HepG2 (cell line): ENCODE results near the gene PXMP4. TPM values are rescaled to one million over a fixed set of nuclear protein-coding genes. Genes with fewer than 3 reads are reported as not detected.

Experiments
- ARNT2 ChIP-seq: sonication (generic); formaldehyde crosslinking; IDR thresholded peaks from 2 replicates; pipeline ENCODE4 v1.8.0; 2022; ENCODE audit warnings: mild to moderate bottlenecking, low read depth, missing genetic modification reagents, moderate library complexity
- BORCS8-MEF2B ChIP-seq: sonication (generic); formaldehyde crosslinking; IDR thresholded peaks from 2 replicates; pipeline ENCODE4 v1.8.0; 2022; ENCODE audit warnings: mild to moderate bottlenecking, missing genetic modification reagents
- FOXA1 ChIP-seq, 2 experiments: fragments of 450-650 bp in 1 of 2; sonication (generic) in 1 of 2; formaldehyde crosslinking in 1 of 2; IDR thresholded peaks; 2 replicates each; pipeline versions ENCODE4 v1.4.0 to v1.6.1; 2016 to 2020; ENCODE audit warnings: missing genetic modification reagents in 1 of 2
- IKZF4 ChIP-seq: sonication (generic); formaldehyde crosslinking; IDR thresholded peaks from 2 replicates; pipeline ENCODE4 v1.5.1; 2020; ENCODE audit warnings: borderline replicate concordance, mild to moderate bottlenecking, low read depth, missing genetic modification reagents; ENCODE audit errors: not compliant biosample characterization
- NFE2 ChIP-seq: sonication (generic); formaldehyde crosslinking; IDR thresholded peaks from 2 replicates; pipeline ENCODE4 v1.4.0; 2020; ENCODE audit warnings: missing genetic modification reagents
- NFYB ChIP-seq: sonication (generic); formaldehyde crosslinking; IDR thresholded peaks from 2 replicates; pipeline ENCODE4 v1.4.0; 2020; ENCODE audit warnings: missing genetic modification reagents
- SOX13 ChIP-seq, 3 experiments: fragments of 450-650 bp in 1 of 3; sonication (generic) in 1 of 3; formaldehyde crosslinking in 1 of 3; IDR thresholded peaks in 2 of 3; conservative IDR thresholded peaks in 1 of 3; 2 replicates each; pipeline versions ENCODE4 v1.5.0 to v1.6.1; 2016 to 2020; ENCODE audit warnings: antibody characterized with exemption in 1 of 3, mild to moderate bottlenecking in 1 of 3, missing compliant biosample characterization in 1 of 3, missing genetic modification reagents in 1 of 3, moderate library complexity in 1 of 3
- SOX5 ChIP-seq: IDR thresholded peaks from 2 replicates; pipeline ENCODE4 v1.6.1; 2016; ENCODE audit warnings: borderline replicate concordance
- TBX3 ChIP-seq: fragments of 450-650 bp; IDR thresholded peaks from 2 replicates; pipeline ENCODE4 v1.6.1; 2017; ENCODE audit warnings: antibody characterized with exemption, mild to moderate bottlenecking, inconsistent platforms, borderline replicate concordance
- ZC3H4 ChIP-seq: sonication (generic); formaldehyde crosslinking; IDR thresholded peaks from 2 replicates; pipeline ENCODE4 v1.4.0; 2020; ENCODE audit warnings: missing genetic modification reagents, borderline replicate concordance
- ZNF329 ChIP-seq: sonication (generic); formaldehyde crosslinking; IDR thresholded peaks from 2 replicates; pipeline ENCODE4 v1.9.0; 2021; ENCODE audit warnings: low read depth, mild to moderate bottlenecking, missing genetic modification reagents
- ZNF44 ChIP-seq: sonication (generic); formaldehyde crosslinking; IDR thresholded peaks from 2 replicates; pipeline ENCODE4 v1.5.1; 2020; ENCODE audit warnings: mild to moderate bottlenecking, missing genetic modification reagents
- ZNF569 ChIP-seq: sonication (generic); formaldehyde crosslinking; IDR thresholded peaks from 2 replicates; pipeline ENCODE4 v1.5.0; 2020; ENCODE audit warnings: mild to moderate bottlenecking, missing genetic modification reagents, moderate library complexity, borderline replicate concordance
- ZNF709 ChIP-seq: sonication (generic); formaldehyde crosslinking; IDR thresholded peaks from 2 replicates; pipeline ENCODE4 v1.5.0; 2020; ENCODE audit warnings: mild to moderate bottlenecking, missing genetic modification reagents
- ZNF761 ChIP-seq: sonication (generic); formaldehyde crosslinking; conservative IDR thresholded peaks from 2 replicates; pipeline ENCODE4 v1.4.0; 2020; ENCODE audit warnings: mild to moderate bottlenecking, missing genetic modification reagents
- ZNF891 ChIP-seq: sonication (generic); formaldehyde crosslinking; IDR thresholded peaks from 2 replicates; pipeline ENCODE4 v1.5.0; 2020; ENCODE audit warnings: mild to moderate bottlenecking, missing genetic modification reagents
- polyA plus RNA-seq, 8 experiments: library from polyadenylated mRNA; depleted of rRNA in 3 of 8; stranded (reverse) in 7 of 8; unstranded in 1 of 8; fragments of >200 nt; fragmentation: Illumina TruSeq in 4 of 8; extraction: Trizol in 4 of 8; gene quantifications; 2 replicates each; pipeline versions ENCODE4 v1.2.1 to v1.2.3, GENCODE V29; 2011 to 2016; ENCODE audit warnings: low read depth in 4 of 8, missing spikeins in 1 of 8, mixed read lengths in 1 of 8; ENCODE audit not compliant: insufficient read depth in 1 of 8
- total RNA-seq, 5 experiments: library from RNA; depleted of rRNA; stranded (reverse); fragments of >200 nt; fragmentation: Illumina TruSeq; extraction: Trizol; gene quantifications; 2 replicates each; pipeline ENCODE4 v1.2.3, GENCODE V29; 2016; ENCODE audit warnings: low read depth in 1 of 5
- TF ChIP-seq, protein P1 (sequence below): sonication (generic); formaldehyde crosslinking; IDR thresholded peaks from 2 replicates; pipeline ENCODE4 v1.8.1; 2022; ENCODE audit warnings: low read depth, mild to moderate bottlenecking, missing genetic modification reagents
- TF ChIP-seq, protein P2 (sequence below): sonication (generic); formaldehyde crosslinking; IDR thresholded peaks from 2 replicates; pipeline ENCODE4 v1.4.0; 2020; ENCODE audit warnings: mild to moderate bottlenecking, missing genetic modification reagents, borderline replicate concordance
- TF ChIP-seq, protein P3 (sequence below): sonication (generic); formaldehyde crosslinking; conservative IDR thresholded peaks from 2 replicates; pipeline ENCODE4 v1.4.0; 2020; ENCODE audit warnings: missing genetic modification reagents

The PXMP4 gene
- total and polyA plus RNA-seq, 2 of the 13 experiments (the other 11 are each of a cell fraction or from before 2014, with no cell fraction given), result not detected

DNA sequence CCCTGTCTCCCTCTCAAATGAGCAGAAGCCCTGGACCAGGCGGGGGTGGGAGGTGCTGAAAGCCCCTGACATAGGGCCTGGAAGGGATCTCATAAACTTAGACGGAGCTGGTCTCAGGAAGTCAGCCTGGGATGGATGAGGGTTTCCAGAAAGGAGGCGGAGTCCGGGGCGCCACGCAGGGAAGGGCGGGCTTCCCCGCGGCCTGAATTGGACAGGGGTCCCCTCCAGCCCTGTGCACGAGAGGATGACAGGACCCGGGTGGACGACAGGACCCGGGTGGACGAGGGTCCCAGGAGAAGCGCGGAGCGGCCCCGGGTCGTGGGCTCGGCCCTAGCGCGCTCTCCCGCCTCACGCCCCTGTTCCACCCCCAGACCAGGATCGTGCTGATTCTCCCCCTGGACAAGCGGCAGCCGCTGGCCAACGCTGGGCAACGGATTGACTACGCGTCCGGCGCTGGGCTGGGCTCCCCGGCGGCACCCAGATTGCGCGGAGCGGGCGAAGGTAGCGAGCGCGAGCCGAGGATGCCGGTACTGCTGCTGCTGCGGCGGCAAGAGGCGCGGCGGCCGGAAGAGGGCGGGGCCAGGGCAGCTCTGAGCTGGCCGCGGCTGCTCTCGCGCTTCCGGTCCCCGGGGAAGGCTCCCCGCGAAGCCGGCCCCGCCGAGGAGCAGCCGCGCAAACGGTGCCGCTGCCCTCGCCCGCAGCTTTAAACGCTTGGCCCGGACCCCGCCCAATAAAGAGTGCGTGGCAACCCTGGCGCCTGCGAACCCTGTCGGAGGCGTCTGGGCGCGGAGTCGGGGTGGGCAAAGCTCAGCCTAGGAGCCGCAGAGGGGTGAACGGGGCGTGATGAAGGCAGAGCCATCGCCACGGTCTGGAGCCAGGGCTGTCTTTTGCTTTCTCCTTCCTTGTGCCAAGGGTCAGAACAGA is 56.7 kb downstream of the PXMP4 start (continued):
- TF ChIP-seq ZC3H4 (CRISPR knock-in tag) (peak; percentile 81; the same call in 1 of the 2 replicates), TBX3 (no peak), ZNF44 (no peak; the same call in 1 of the 2 replicates), NFE2 (CRISPR knock-in tag) (no peak), NFYB (CRISPR knock-in tag) (peak; percentile 58), FOXA1 (IDR thresholded peaks at IDR 0.05) (no peak), FOXA1 (CRISPR knock-in tag; IDR thresholded peaks at IDR 0.05) (no peak), ZNF709 (CRISPR knock-in tag) (peak; percentile 96), ZNF891 (peak; percentile 83), IKZF4 (CRISPR knock-in tag) (peak; percentile 58), SOX13 (IDR thresholded peaks at IDR 0.05) (no peak), SOX13 (CRISPR knock-in tag; conservative IDR thresholded peaks at IDR 0.05 in 1 of 2, IDR thresholded peaks at IDR 0.05 in 1 of 2) (no peak), ARNT2 (peak; percentile 95), BORCS8-MEF2B (CRISPR knock-in tag) (peak; percentile 97), ZNF761 (CRISPR knock-in tag) (peak; percentile 92), ZNF329 (CRISPR knock-in tag) (peak; percentile 91), SOX5 (CRISPR knock-in tag) (no peak; the same call in 1 of the 2 replicates), ZNF569 (CRISPR knock-in tag) (no peak)
- TF ChIP-seq, protein P1, sequence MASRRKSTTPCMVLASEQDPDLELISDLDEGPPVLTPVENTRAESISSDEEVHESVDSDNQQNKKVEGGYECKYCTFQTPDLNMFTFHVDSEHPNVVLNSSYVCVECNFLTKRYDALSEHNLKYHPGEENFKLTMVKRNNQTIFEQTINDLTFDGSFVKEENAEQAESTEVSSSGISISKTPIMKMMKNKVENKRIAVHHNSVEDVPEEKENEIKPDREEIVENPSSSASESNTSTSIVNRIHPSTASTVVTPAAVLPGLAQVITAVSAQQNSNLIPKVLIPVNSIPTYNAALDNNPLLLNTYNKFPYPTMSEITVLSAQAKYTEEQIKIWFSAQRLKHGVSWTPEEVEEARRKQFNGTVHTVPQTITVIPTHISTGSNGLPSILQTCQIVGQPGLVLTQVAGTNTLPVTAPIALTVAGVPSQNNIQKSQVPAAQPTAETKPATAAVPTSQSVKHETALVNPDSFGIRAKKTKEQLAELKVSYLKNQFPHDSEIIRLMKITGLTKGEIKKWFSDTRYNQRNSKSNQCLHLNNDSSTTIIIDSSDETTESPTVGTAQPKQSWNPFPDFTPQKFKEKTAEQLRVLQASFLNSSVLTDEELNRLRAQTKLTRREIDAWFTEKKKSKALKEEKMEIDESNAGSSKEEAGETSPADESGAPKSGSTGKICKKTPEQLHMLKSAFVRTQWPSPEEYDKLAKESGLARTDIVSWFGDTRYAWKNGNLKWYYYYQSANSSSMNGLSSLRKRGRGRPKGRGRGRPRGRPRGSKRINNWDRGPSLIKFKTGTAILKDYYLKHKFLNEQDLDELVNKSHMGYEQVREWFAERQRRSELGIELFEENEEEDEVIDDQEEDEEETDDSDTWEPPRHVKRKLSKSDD (CRISPR knock-in tag), result peak; percentile 85; the same call in 1 of the 2 replicates
- TF ChIP-seq, protein P2, sequence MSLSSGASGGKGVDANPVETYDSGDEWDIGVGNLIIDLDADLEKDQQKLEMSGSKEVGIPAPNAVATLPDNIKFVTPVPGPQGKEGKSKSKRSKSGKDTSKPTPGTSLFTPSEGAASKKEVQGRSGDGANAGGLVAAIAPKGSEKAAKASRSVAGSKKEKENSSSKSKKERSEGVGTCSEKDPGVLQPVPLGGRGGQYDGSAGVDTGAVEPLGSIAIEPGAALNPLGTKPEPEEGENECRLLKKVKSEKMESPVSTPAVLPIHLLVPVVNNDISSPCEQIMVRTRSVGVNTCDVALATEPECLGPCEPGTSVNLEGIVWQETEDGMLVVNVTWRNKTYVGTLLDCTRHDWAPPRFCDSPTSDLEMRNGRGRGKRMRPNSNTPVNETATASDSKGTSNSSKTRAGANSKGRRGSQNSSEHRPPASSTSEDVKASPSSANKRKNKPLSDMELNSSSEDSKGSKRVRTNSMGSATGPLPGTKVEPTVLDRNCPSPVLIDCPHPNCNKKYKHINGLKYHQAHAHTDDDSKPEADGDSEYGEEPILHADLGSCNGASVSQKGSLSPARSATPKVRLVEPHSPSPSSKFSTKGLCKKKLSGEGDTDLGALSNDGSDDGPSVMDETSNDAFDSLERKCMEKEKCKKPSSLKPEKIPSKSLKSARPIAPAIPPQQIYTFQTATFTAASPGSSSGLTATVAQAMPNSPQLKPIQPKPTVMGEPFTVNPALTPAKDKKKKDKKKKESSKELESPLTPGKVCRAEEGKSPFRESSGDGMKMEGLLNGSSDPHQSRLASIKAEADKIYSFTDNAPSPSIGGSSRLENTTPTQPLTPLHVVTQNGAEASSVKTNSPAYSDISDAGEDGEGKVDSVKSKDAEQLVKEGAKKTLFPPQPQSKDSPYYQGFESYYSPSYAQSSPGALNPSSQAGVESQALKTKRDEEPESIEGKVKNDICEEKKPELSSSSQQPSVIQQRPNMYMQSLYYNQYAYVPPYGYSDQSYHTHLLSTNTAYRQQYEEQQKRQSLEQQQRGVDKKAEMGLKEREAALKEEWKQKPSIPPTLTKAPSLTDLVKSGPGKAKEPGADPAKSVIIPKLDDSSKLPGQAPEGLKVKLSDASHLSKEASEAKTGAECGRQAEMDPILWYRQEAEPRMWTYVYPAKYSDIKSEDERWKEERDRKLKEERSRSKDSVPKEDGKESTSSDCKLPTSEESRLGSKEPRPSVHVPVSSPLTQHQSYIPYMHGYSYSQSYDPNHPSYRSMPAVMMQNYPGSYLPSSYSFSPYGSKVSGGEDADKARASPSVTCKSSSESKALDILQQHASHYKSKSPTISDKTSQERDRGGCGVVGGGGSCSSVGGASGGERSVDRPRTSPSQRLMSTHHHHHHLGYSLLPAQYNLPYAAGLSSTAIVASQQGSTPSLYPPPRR (CRISPR knock-in tag), result peak; percentile 73; the same call in 1 of the 2 replicates
- TF ChIP-seq, protein P3, sequence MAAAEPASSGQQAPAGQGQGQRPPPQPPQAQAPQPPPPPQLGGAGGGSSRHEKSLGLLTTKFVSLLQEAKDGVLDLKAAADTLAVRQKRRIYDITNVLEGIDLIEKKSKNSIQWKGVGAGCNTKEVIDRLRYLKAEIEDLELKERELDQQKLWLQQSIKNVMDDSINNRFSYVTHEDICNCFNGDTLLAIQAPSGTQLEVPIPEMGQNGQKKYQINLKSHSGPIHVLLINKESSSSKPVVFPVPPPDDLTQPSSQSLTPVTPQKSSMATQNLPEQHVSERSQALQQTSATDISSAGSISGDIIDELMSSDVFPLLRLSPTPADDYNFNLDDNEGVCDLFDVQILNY (CRISPR knock-in tag), result no peak; the same call in 1 of the 2 replicates
